HCT116 (cell line): ENCODE data around the gene BACH1. TPM values are rescaled to one million over a fixed set of nuclear protein-coding genes. Genes with fewer than 3 reads are reported as not detected.

ENCODE experiments used
- ATAC-seq: fragments of 200-7000 bp; cut with Tn5 transposase; 2 replicates; pipeline ENCODE4 v1.9.1; 2020; ENCODE audit warnings: mild to moderate bottlenecking, moderate library complexity
- BruUV-seq: library from RNA; stranded (reverse); fragments of 400-500 nt; replicated peaks from 2 replicates; lab custom pipeline; 2021; lab: Mats Ljungman, UMichigan
- CTCF ChIA-PET: fragments of 300-600 bp; sonication (Branson Sonifier 250); formaldehyde crosslinking; loops from one replicate; lab custom pipeline; 2021; ENCODE audit warnings: antibody characterized with exemption; lab: Charles Lee
- POLR2A ChIA-PET: fragments of 300-600, 350-600 bp; sonication (Branson Sonifier 250); formaldehyde crosslinking; loops from one replicate; lab custom pipeline; 2021; ENCODE audit warnings: antibody characterized with exemption; lab: Charles Lee
- RAD21 ChIA-PET, 2 experiments: fragments of 300-600 bp; sonication (Branson Sonifier 250); formaldehyde crosslinking; loops; one replicate each; lab custom pipeline; 2023; ENCODE audit warnings: low total read pairs in 2 of 2; ENCODE audit not compliant: uncharacterized antibody in 2 of 2, unreplicated experiment in 2 of 2, low non-redundant PET in 1 of 2; lab: Charles Lee
- DNase-seq: peaks from one replicate; pipeline ENCODE4 v3.0.0-alpha.2; 2010; ENCODE audit warnings: low read depth, low spot score
- H2AFZ ChIP-seq: fragments of 200-600 bp; shearing (Covaris generic), sonication (generic); 2 replicates; pipeline ENCODE4 v1.6.1; 2017; ENCODE audit warnings: low read depth, mixed run types, mixed read lengths, antibody characterized with exemption, low read length; ENCODE audit not compliant: poor library complexity, severe bottlenecking
- H3K27ac ChIP-seq: 2 replicates; pipeline ENCODE4 v1.5.1; 2012; ENCODE audit warnings: low read depth, low read length
- H3K27me3 ChIP-seq: fragments of 200-600 bp; sonication (generic); 2 replicates; pipeline ENCODE4 v1.6.1; 2016; ENCODE audit warnings: mixed run types, low read length, mixed read lengths; ENCODE audit not compliant: insufficient read depth
- H3K36me3 ChIP-seq, 2 experiments: fragments of 200-500 bp in 1 of 2; fragments of 200-600 bp in 1 of 2; sonication (Bioruptor generic) in 1 of 2; sonication (generic) in 1 of 2; 2 replicates each; pipeline versions ENCODE4 v1.5.1 to v1.6.1; 2014 to 2016; ENCODE audit warnings: low read length in 2 of 2, inconsistent platforms in 1 of 2, mixed read lengths in 1 of 2, mixed run types in 1 of 2; ENCODE audit not compliant: insufficient read depth in 2 of 2, control insufficient read depth in 1 of 2
- H3K4me1 ChIP-seq, 2 experiments: fragments of 200-600 bp in 1 of 2; sonication (generic) in 1 of 2; 2 replicates each; pipeline versions ENCODE4 v1.5.1 to v1.6.1; 2012 to 2017; ENCODE audit warnings: low read length in 2 of 2, inconsistent platforms in 1 of 2, mild to moderate bottlenecking in 1 of 2, mixed read lengths in 1 of 2, mixed run types in 1 of 2, moderate library complexity in 1 of 2; ENCODE audit not compliant: insufficient read depth in 2 of 2, control insufficient read depth in 1 of 2
- H3K4me2 ChIP-seq: fragments of 200-600 bp; sonication (generic); 2 replicates; pipeline ENCODE4 v1.6.1; 2017; ENCODE audit warnings: mixed run types, low read length, mixed read lengths
- H3K4me3 ChIP-seq, 2 experiments: fragments of 200-600 bp in 1 of 2; sonication (generic) in 1 of 2; replicated peaks in 1 of 2; 2 replicates each; pipeline ENCODE4 v1.5.1; 2011 to 2016; ENCODE audit warnings: low read length in 2 of 2, control low read depth in 1 of 2, low read depth in 1 of 2, mild to moderate bottlenecking in 1 of 2, mixed read lengths in 1 of 2, mixed run types in 1 of 2
- H3K79me2 ChIP-seq: fragments of 200-600 bp; sonication (generic); 2 replicates; pipeline ENCODE4 v1.6.1; 2017; ENCODE audit warnings: mild to moderate bottlenecking, mixed run types, low read length, moderate library complexity, mixed read lengths; ENCODE audit not compliant: insufficient read depth
- H3K9ac ChIP-seq: fragments of 200-600 bp; sonication (generic); 2 replicates; pipeline ENCODE4 v1.6.1; 2016; ENCODE audit warnings: low read length, mixed read lengths
- H3K9me2 ChIP-seq: fragments of 200-600 bp; sonication (generic), shearing (Covaris generic); 2 replicates; pipeline ENCODE4 v1.6.1; 2017; ENCODE audit warnings: mixed run types, mild to moderate bottlenecking, moderate library complexity; ENCODE audit not compliant: insufficient read depth
- H3K9me3 ChIP-seq, 2 experiments: fragments of 200-500 bp in 1 of 2; fragments of 200-600 bp in 1 of 2; sonication (Bioruptor generic) in 1 of 2; sonication (generic) in 1 of 2; 2 replicates each; pipeline ENCODE4 v1.6.1; 2014 to 2017; ENCODE audit warnings: low read length in 2 of 2, mixed read lengths in 2 of 2, inconsistent platforms in 1 of 2, low read depth in 1 of 2, mild to moderate bottlenecking in 1 of 2, mixed run types in 1 of 2, moderate library complexity in 1 of 2; ENCODE audit not compliant: control insufficient read depth in 1 of 2, insufficient read depth in 1 of 2
- H4K20me1 ChIP-seq: fragments of 200-600 bp; sonication (generic), shearing (Covaris generic); 2 replicates; pipeline ENCODE4 v1.6.1; 2017; ENCODE audit warnings: mixed run types, mild to moderate bottlenecking, moderate library complexity; ENCODE audit not compliant: insufficient read depth
- ATF3 ChIP-seq: IDR thresholded peaks from 2 replicates; pipeline ENCODE4 v1.6.1; 2012
- CBX3 ChIP-seq: IDR thresholded peaks from 2 replicates; pipeline ENCODE4 v1.6.1; 2012; ENCODE audit warnings: low read depth
- CEBPB ChIP-seq: IDR thresholded peaks from 2 replicates; pipeline ENCODE4 v1.6.1; 2012; ENCODE audit warnings: low read depth
- CTCF ChIP-seq, 3 experiments: fragments of 200-600 bp in 1 of 3; sonication (generic) in 1 of 3; IDR thresholded peaks in 2 of 3; conservative IDR thresholded peaks in 1 of 3; 2 replicates each; pipeline ENCODE4 v1.5.1; 2012 to 2017; ENCODE audit warnings: low read depth in 2 of 3, low read length in 2 of 3, antibody characterized with exemption in 1 of 3, borderline replicate concordance in 1 of 3, control low read depth in 1 of 3, mild to moderate bottlenecking in 1 of 3, mixed read lengths in 1 of 3, mixed run types in 1 of 3, moderate library complexity in 1 of 3; ENCODE audit not compliant: insufficient read depth in 1 of 3
- EGR1 ChIP-seq: IDR thresholded peaks from 2 replicates; pipeline ENCODE4 v1.6.1; 2012; ENCODE audit warnings: low read depth
- ELF1 ChIP-seq: IDR thresholded peaks from 2 replicates; pipeline ENCODE4 v1.6.1; 2012; ENCODE audit warnings: low read depth, borderline replicate concordance
- EZH2 ChIP-seq: fragments of 200-600 bp; sonication (generic); IDR thresholded peaks from 2 replicates; pipeline ENCODE4 v1.6.1; 2017; ENCODE audit warnings: antibody characterized with exemption, mixed run types
- EZH2phosphoT487 ChIP-seq: fragments of 200-600 bp; IDR thresholded peaks from 2 replicates; pipeline ENCODE4 v1.6.1; 2018; ENCODE audit warnings: antibody characterized with exemption, borderline replicate concordance
- FOSL1 ChIP-seq: IDR thresholded peaks from 2 replicates; pipeline ENCODE4 v1.6.1; 2012; ENCODE audit warnings: low read depth
- REST ChIP-seq: IDR thresholded peaks from 2 replicates; pipeline ENCODE4 v1.6.1; 2012; ENCODE audit warnings: low read depth
- ZFX ChIP-seq: fragments of 450-650 bp; IDR thresholded peaks from 2 replicates; pipeline ENCODE4 v1.6.1; 2017
- intact Hi-C: fragments of 100-400 bp; cut with micrococcal nuclease; formaldehyde crosslinking; loops from 2 replicates; pipeline ENCODE4 v1.10.0; 2022
- total RNA-seq: library from RNA; stranded (reverse); gene quantifications from one replicate; pipeline ENCODE4 v1.2.1, GENCODE V29; 2021; ENCODE audit not compliant: unreplicated experiment
- TF ChIP-seq, protein P1 (sequence below): IDR thresholded peaks from 2 replicates; pipeline ENCODE4 v1.6.1; 2012
- TF ChIP-seq, protein P2 (sequence below): IDR thresholded peaks from 2 replicates; pipeline ENCODE4 v1.6.1; 2011; ENCODE audit warnings: mild to moderate bottlenecking, low read length, moderate library complexity; ENCODE audit not compliant: insufficient replicate concordance; ENCODE audit errors: extremely low read depth

The BACH1 gene
- total RNA-seq, 1 experiment from 2014 or later = 28.4 TPM

DNA sequence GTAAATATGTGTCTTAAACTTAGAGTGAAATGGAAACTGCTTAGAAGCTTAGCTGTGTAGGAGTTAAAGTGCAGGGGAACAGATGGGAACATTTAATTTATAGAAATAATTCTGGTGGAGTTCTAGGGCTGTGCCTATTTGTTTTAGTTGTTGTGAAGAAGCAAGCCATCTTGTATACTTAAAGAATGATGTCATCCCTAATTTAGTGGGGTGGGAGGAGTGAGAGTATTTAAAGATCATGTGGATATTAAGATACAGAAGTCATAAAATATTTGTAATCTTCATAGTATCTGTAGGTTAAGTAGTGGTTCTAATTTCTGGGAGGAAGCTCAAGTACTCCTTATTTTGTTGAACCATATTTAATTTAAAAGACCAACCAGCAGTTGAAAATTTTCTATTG lies 41.5 kb downstream of the BACH1 start:
- H3K79me2 ChIP-seq = peaks cover 33% of the 10 kb centered on the region
- RAD21 ChIA-PET = no interaction called here
- no peaks in the 10 kb centered on the region for H3K9me3 ChIP-seq
- no peak overlapping the region for H3K9ac ChIP-seq
- no peak overlapping the region for H3K27ac ChIP-seq
- no peak for TF ChIP-seq CBX3
- no peak for TF ChIP-seq EZH2phosphoT487
- TF ChIP-seq, protein P1, sequence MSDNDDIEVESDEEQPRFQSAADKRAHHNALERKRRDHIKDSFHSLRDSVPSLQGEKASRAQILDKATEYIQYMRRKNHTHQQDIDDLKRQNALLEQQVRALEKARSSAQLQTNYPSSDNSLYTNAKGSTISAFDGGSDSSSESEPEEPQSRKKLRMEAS = no peak
- no peak for TF ChIP-seq ZFX
- TF ChIP-seq ELF1 = no peak
- no peak for TF ChIP-seq FOSL1
- no peak for TF ChIP-seq EGR1
- TF ChIP-seq CTCF (IDR thresholded peaks at IDR 0.05 in 2 of 3, conservative IDR thresholded peaks at IDR 0.05 in 1 of 3; ENCODE audit: borderline replicate concordance in 1 of 3, insufficient read depth in 1 of 3, low read depth in 2 of 3, low read length in 2 of 3) = no peak
- no peak for TF ChIP-seq EZH2
- TF ChIP-seq CEBPB = no peak
- TF ChIP-seq ATF3 = no peak
- no peak for TF ChIP-seq REST
- TF ChIP-seq, protein P2, sequence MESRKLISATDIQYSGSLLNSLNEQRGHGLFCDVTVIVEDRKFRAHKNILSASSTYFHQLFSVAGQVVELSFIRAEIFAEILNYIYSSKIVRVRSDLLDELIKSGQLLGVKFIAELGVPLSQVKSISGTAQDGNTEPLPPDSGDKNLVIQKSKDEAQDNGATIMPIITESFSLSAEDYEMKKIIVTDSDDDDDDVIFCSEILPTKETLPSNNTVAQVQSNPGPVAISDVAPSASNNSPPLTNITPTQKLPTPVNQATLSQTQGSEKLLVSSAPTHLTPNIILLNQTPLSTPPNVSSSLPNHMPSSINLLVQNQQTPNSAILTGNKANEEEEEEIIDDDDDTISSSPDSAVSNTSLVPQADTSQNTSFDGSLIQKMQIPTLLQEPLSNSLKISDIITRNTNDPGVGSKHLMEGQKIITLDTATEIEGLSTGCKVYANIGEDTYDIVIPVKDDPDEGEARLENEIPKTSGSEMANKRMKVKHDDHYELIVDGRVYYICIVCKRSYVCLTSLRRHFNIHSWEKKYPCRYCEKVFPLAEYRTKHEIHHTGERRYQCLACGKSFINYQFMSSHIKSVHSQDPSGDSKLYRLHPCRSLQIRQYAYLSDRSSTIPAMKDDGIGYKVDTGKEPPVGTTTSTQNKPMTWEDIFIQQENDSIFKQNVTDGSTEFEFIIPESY = no peak
- TF ChIP-seq, all 23 proteins: peak for 0
- intact Hi-C loops = loop anchor here (10.0 kb wide), 1 partner anchor 245 kb away; no protein-coding TSS in a partner anchor
- Histone ChIP-seq H3K36me3 (no peaks in the 10 kb centered on the region), H3K27me3 (no peaks in the 10 kb centered on the region), H3K9me2 (no peaks in the 10 kb centered on the region), H3K4me1 (no peaks in the 10 kb centered on the region), H3K4me3 (no peak overlapping the region), H3K4me2 (no peak overlapping the region), H2AFZ (no peak overlapping the region), H4K20me1 (no peaks in the 10 kb centered on the region)
- POLR2A ChIA-PET = interaction anchor here (0.5 kb wide), 1 partner anchor 43 kb away, joined by 3 read pairs; no protein-coding TSS in a partner anchor
- ATAC-seq = no peak
- CTCF ChIA-PET = interaction anchor here (2.0 kb wide), 1 partner anchor 8 kb away, joined by 9 read pairs; no protein-coding TSS in a partner anchor
- no TSS peak for BruUV-seq
- no peak for DNase-seq
